Spleen (tissue), 11 donors: ENCODE measurements around the gene NUP214. TPM values are rescaled to one million over a fixed set of nuclear protein-coding genes. Genes with fewer than 3 reads are reported as not detected.
"Not testable (repeated sequence)": the region's sequence is repeated elsewhere in the genome, so short reads cannot be mapped to it uniquely, and the experiment has no call there.

ENCODE experiments used
- DNase-seq: peaks from one replicate; pipeline ENCODE4 v3.0.0-alpha.2; 2020
- H3K27ac ChIP-seq, 8 donors: fragments of 200-600 bp; sonication (generic) in 7 of 8; 1 replicate in 4 of 8; 2 replicates in 4 of 8; pipeline versions ENCODE4 v1.5.0 to v1.8.0; 2016 to 2021; ENCODE audit warnings: inconsistent platforms in 4 of 8, mild to moderate bottlenecking in 4 of 8, moderate library complexity in 1 of 8
- H3K27me3 ChIP-seq, 7 donors: fragments of 200-600 bp; sonication (generic) in 6 of 7; replicated peaks in 1 of 7; 1 replicate in 4 of 7; 2 replicates in 3 of 7; pipeline versions ENCODE4 v1.5.0 to v1.8.0; 2016 to 2021; ENCODE audit warnings: inconsistent platforms in 3 of 7, mild to moderate bottlenecking in 1 of 7
- H3K36me3 ChIP-seq, 6 donors: fragments of 200-600 bp; sonication (generic) in 5 of 6; 1 replicate in 4 of 6; 2 replicates in 2 of 6; pipeline versions ENCODE4 v1.5.0 to v1.8.0; 2016 to 2021; ENCODE audit warnings: inconsistent platforms in 2 of 6
- H3K4me1 ChIP-seq, 6 donors: fragments of 200-600 bp; sonication (generic) in 5 of 6; 1 replicate in 3 of 6; 2 replicates in 3 of 6; pipeline versions ENCODE4 v1.5.0 to v1.8.0; 2016 to 2021; ENCODE audit warnings: inconsistent platforms in 3 of 6
- H3K4me3 ChIP-seq, 8 donors: fragments of 200-600 bp; sonication (generic) in 7 of 8; 1 replicate in 4 of 8; 2 replicates in 4 of 8; pipeline versions ENCODE4 v1.5.0 to v1.8.0; 2016 to 2021; ENCODE audit warnings: inconsistent platforms in 4 of 8, mild to moderate bottlenecking in 4 of 8, moderate library complexity in 2 of 8
- H3K9me3 ChIP-seq, 8 donors: fragments of 200-600 bp; sonication (generic) in 7 of 8; 1 replicate in 4 of 8; 2 replicates in 4 of 8; pipeline versions ENCODE4 v1.5.0 to v1.8.0; 2016 to 2021; ENCODE audit warnings: inconsistent platforms in 4 of 8
- CTCF ChIP-seq, 11 experiments: fragments of 200-600 bp in 7 of 11; fragments of 450-650 bp in 4 of 11; sonication (generic) in 4 of 11; IDR thresholded peaks in 8 of 11; conservative IDR thresholded peaks in 3 of 11; 1 replicate in 7 of 11; 2 replicates in 4 of 11; pipeline versions ENCODE4 v1.4.0 to v1.8.0; 2016 to 2021; ENCODE audit warnings: antibody characterized with exemption in 11 of 11, inconsistent platforms in 4 of 11, mild to moderate bottlenecking in 1 of 11
- POLR2A ChIP-seq, 3 donors: fragments of 450-650 bp; IDR thresholded peaks; one replicate each; pipeline ENCODE4 v1.5.1; 2017; ENCODE audit warnings: antibody characterized with exemption in 3 of 3, mild to moderate bottlenecking in 1 of 3
- POLR2AphosphoS5 ChIP-seq, 3 donors: sonication (generic); formaldehyde crosslinking; IDR thresholded peaks; one replicate each; pipeline ENCODE4 v1.5.1; 2017; ENCODE audit warnings: antibody characterized with exemption in 3 of 3
- WGBS, 5 donors: extraction: QIAGEN DNeasy Blood & Tissue Kit in 3 of 5; methylation state at CpG; one replicate each; pipeline versions ENCODE4 v1.1.5 to v1.1.7; 2013 to 2018; 5-methylcytosine and 5-hydroxymethylcytosine counted together
- intact Hi-C: fragments of 100-400 bp; cut with DNase I; formaldehyde crosslinking; loops from one replicate; pipeline ENCODE4 v1.15.0; 2023; ENCODE audit warnings: low total_unique reads
- polyA plus RNA-seq, 3 donors: library from polyadenylated mRNA; stranded (reverse); fragments of 200-250 nt; gene quantifications; one replicate each; pipeline ENCODE4 v1.2.1, GENCODE V29; 2013
- total RNA-seq, 7 donors: library from RNA; depleted of rRNA in 3 of 7; stranded (reverse); fragments of >200 nt in 3 of 7; fragmentation: NEBNext Ultra II Directional in 4 of 7; extraction: Animal tissue kit (Norgen Biotek cat#: 25700) in 4 of 7; gene quantifications; one replicate each; pipeline versions ENCODE4 v1.1.0 to v1.2.1, GENCODE V29; 2016 to 2021
- donor health status: healthy with polysubstance abuse.
- donor health status: DM: no; HTN: no; CAD: no; lungs with moderate emphysema.
- donor health status: DM: no; HTN: no; CAD: no.
- donor health status: Bipolar disorder and iron deficiency.
- donor health status: healthy.
- donor health status: DM: no; HTN: no; CAD: no.
- donor health status: DM: yes; HTN: yes; CAD: no.

Gene NUP214
- total and polyA plus RNA-seq, 10 donors = 21.4 to 182 (median 121) TPM

GRCh38 chr9:131240047-131240921 lies 114.9 kb downstream of the NUP214 start:
- TF ChIP-seq POLR2AphosphoS5 (IDR thresholded peaks at IDR 0.05) (no peak), POLR2A (IDR thresholded peaks at IDR 0.05) (no peak), CTCF (IDR thresholded peaks at IDR 0.05 in 8 of 11, conservative IDR thresholded peaks at IDR 0.05 in 3 of 11) (no peak)
- no peak overlapping the region for H3K27ac ChIP-seq
- intact Hi-C loops = no loop called here
- no peak overlapping the region for H3K4me3 ChIP-seq
- H3K27me3 ChIP-seq = no peaks in the 10 kb centered on the region
- H3K4me1 ChIP-seq = peaks cover 7 to 49% (median 30%) of the 10 kb centered on the region in 6 donors
- DNase-seq = no peak
- 65 to 70% (median 67%) methylated on average over 22 of the region's 22 CpGs for WGBS, 5 donors
- peaks cover 0 to 5% (median 0%) of the 10 kb centered on the region in 8 donors for H3K9me3 ChIP-seq
- H3K36me3 ChIP-seq = peaks cover 0 to 13% (median 4%) of the 10 kb centered on the region in 6 donors

- not testable (repeated sequence) for H3K9me3 ChIP-seq
These were observed 118.9 kb downstream of the NUP214 start for GRCh38 chr9:131244331-131244730.

DNA sequence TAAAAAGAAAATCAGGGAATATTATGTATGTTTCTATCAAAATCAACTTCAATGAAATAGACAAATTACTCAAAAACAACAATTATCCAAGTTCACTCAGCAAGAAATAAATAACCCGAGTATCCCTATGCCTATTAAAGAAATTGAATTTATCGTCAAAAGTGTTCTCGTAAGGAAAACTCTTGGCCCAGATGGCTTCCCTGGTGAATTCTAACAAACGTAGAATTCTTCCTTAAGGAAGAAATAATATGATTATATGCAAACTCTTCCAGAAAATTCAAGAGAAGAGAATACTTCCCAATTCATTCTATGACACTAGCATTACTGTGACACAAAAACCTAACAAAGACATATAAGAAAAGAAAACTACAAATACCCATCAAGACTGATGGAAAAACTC lies 121.2 kb downstream of the NUP214 start:
- TF ChIP-seq POLR2A (IDR thresholded peaks at IDR 0.05) (no peak), CTCF (IDR thresholded peaks at IDR 0.05 in 8 of 11, conservative IDR thresholded peaks at IDR 0.05 in 3 of 11) (no peak), POLR2AphosphoS5 (IDR thresholded peaks at IDR 0.05) (no peak)
- Histone ChIP-seq H3K4me1 (peaks cover 0 to 10% (median 1%) of the 10 kb centered on the region in 6 donors), H3K4me3 (no peak overlapping the region), H3K36me3 (no peaks in the 10 kb centered on the region), H3K9me3 (peaks cover 0 to 5% (median 0%) of the 10 kb centered on the region in 8 donors), H3K27me3 (no peaks in the 10 kb centered on the region), H3K27ac (no peak overlapping the region)
- WGBS, 5 donors = 83 to 97% (median 94%) methylated on average over 4 of the region's 4 CpGs
- DNase-seq = no peak
- intact Hi-C loops = no loop called here

More at GRCh38 chr9:131244331-131244730, 118.9 kb downstream of the NUP214 start:
- H3K27ac ChIP-seq, H3K36me3 ChIP-seq, intact Hi-C loops, H3K4me3 ChIP-seq, H3K4me1 ChIP-seq, H3K27me3 ChIP-seq: not testable (repeated sequence)
- 90 to 97% (median 94%) methylated on average over 5 of the region's 5 CpGs for WGBS, 5 donors
- DNase-seq = peak; percentile 7

GRCh38 chr9:131252120-131252519 lies 126.7 kb downstream of the NUP214 start:
- Histone ChIP-seq H3K27me3 (no peaks in the 10 kb centered on the region), H3K36me3 (no peaks in the 10 kb centered on the region), H3K9me3 (no peaks in the 10 kb centered on the region), H3K27ac (peak overlapping the region; percentile 70 to 95 (median 90)), H3K4me3 (peak overlapping the region; percentile 21 to 69 (median 38)), H3K4me1 (peaks cover 29 to 65% (median 56%) of the 10 kb centered on the region in 6 donors)
- 34 to 66% (median 55%) methylated on average over 8 to 23 of the region's 23 CpGs for WGBS, 5 donors
- peak; percentile 89 for DNase-seq
- intact Hi-C loops = no loop called here
- TF ChIP-seq POLR2AphosphoS5 (IDR thresholded peaks at IDR 0.05) = no peak
- TF ChIP-seq CTCF (IDR thresholded peaks at IDR 0.05 in 8 of 11, conservative IDR thresholded peaks at IDR 0.05 in 3 of 11) = no peak
- TF ChIP-seq POLR2A (IDR thresholded peaks at IDR 0.05) = no peak
